Activated T-cell treated with anti-CD3 and anti-CD28 coated beads, Interleukin-2, amount 50 U/mL, for 24 hours (primary cell): ENCODE results near the gene CD7.
"Not testable (repeated sequence)": the region's sequence is repeated elsewhere in the genome, so short reads cannot be mapped to it uniquely, and the experiment has no call there.

Experiments
- DNase-seq: peaks from one replicate; pipeline ENCODE4 v3.0.0-alpha.2; 2020
- H3K27ac Mint-ChIP-seq: 2 replicates; pipeline ENCODE4 v1.8.0; 2020; ENCODE audit warnings: mild to moderate bottlenecking, mixed read lengths
- H3K27me3 Mint-ChIP-seq: 2 replicates; pipeline ENCODE4 v1.8.0; 2020; ENCODE audit warnings: mixed read lengths
- H3K36me3 Mint-ChIP-seq: 2 replicates; pipeline ENCODE4 v1.8.0; 2020; ENCODE audit warnings: low read depth, mixed read lengths
- H3K4me1 Mint-ChIP-seq: 2 replicates; pipeline ENCODE4 v1.8.0; 2020; ENCODE audit warnings: low read depth, mixed read lengths
- H3K4me3 Mint-ChIP-seq: 2 replicates; pipeline ENCODE4 v1.8.0; 2020; ENCODE audit warnings: mild to moderate bottlenecking, moderate library complexity, mixed read lengths
- H3K9me3 Mint-ChIP-seq: 2 replicates; pipeline ENCODE4 v1.8.0; 2020; ENCODE audit warnings: mixed read lengths

CD7 gene

DNA sequence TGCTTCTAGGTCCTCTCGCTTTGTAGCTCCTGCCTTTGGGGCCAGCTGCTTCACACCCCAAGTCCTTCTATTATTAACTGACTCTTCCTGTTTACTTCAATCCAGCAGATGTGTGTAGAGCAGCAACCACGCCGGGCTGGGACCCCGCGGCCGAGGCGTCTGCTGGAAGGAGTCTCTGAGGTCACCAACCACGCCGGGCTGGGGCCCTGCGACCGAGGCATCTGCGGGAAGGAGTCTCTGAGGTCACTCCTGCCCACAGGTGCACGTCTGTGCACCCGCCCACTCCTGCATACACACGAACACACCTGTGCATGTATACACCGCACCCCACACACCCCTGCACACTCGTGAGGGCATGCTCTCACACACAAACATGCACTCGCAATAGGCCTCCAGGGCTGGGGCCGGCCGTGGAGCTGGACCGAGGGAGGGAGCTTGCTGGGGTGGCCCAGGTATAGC lies 33.9 kb upstream of the CD7 start:
- peaks cover 10% of the 10 kb centered on the region for H3K4me1 Mint-ChIP-seq
- no peaks in the 10 kb centered on the region for H3K9me3 Mint-ChIP-seq
- H3K4me3 Mint-ChIP-seq = no peak overlapping the region
- peaks cover 6% of the 10 kb centered on the region for H3K27me3 Mint-ChIP-seq
- DNase-seq = no peak
- no peaks in the 10 kb centered on the region for H3K36me3 Mint-ChIP-seq
- no peak overlapping the region for H3K27ac Mint-ChIP-seq

DNA sequence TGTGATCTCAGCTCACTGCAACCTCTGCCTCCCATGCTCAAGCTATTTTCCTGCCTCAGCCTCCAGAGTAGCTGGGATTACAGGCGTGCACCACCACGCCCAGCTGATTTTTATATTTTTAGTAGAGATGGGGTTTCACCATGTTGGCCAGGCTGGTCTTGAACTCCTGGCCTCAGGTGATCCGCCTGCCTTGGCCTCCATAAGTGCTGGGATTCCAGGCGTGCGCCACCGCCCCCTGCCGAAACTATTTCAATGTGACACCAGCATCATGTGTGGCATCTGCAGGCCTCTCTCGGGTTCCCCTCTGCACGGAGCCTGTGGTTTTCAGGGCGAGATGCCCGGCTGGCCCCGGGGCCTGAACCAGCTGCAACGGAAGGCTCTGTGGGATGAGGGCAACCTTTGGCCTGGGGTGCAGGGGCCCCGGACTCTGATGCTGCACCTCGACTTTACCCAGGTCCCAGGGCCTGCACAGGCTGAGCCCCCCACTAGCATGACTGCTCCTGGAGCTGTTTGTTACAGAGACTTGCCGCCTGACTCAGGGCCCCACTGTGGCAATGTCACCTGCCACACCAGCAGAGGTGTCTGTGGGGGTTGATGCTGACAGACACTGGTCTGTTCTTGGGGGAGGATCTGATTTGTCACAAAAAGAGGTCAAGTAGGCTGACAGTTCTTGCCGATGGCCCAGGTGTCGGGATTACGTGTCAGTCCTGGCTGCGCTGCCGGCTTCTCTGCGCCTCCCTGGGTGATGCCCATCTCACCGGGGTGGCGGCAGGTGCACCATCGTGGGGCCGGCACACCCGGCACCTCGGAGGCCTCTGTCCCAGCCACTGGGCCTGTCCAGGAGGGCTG lies 33.0 kb upstream of the CD7 start:
- no peaks in the 10 kb centered on the region for H3K9me3 Mint-ChIP-seq
- H3K36me3 Mint-ChIP-seq = no peaks in the 10 kb centered on the region
- H3K27ac Mint-ChIP-seq = no peak overlapping the region
- H3K4me1 Mint-ChIP-seq = peaks cover 10% of the 10 kb centered on the region
- H3K4me3 Mint-ChIP-seq = no peak overlapping the region
- DNase-seq = peak; percentile 65
- peaks cover 5% of the 10 kb centered on the region for H3K27me3 Mint-ChIP-seq

DNA sequence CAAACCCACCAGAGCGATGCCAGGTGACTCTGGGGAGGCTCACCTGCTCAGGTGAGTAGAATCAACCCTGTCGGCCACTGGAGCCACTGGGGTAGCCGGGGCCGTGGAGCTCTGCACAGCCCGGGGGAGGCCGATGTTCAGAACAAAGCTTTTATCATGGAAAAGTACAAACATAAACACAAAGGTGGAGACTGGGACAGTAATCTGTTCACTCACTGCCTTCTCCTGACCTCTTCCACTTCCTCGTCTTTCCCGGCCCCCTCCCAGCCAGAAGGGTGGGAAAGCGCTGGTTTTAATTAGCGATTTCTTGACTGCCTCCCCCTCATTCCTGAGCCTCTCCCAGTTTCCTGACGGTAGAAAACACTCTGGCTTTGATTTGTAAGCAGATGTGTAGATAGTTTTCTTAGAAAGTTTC lies 31.9 kb upstream of the CD7 start:
- peaks cover 3% of the 10 kb centered on the region for H3K27me3 Mint-ChIP-seq

DNA sequence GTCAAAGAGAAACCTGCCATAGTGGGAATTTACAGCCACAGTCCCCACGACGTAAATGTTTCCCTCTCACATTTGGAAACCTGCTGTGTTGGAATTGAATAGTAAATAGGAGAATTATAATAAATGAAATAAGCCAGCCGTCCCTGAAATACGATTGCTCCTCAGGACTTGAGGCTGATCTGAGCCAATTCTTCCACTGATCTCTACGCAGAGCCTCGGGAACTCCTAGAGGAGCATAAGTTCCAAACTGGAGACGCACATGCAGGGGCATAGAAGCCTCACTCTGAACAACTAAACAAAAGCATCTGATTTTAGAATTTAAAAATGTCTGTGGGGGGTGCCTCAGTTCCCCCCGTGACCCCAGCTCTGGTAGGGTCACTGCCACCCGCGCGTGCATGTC lies 31.5 kb upstream of the CD7 start:
- peaks cover 10% of the 10 kb centered on the region for H3K4me1 Mint-ChIP-seq
- no peaks in the 10 kb centered on the region for H3K36me3 Mint-ChIP-seq
- no peak for DNase-seq
- H3K9me3 Mint-ChIP-seq = no peaks in the 10 kb centered on the region
- H3K27ac Mint-ChIP-seq = no peak overlapping the region
- peaks cover 3% of the 10 kb centered on the region for H3K27me3 Mint-ChIP-seq
- H3K4me3 Mint-ChIP-seq = no peak overlapping the region

More for the DNA sequence above, 31.9 kb upstream of the CD7 start:
- no peak for DNase-seq
- H3K4me3 Mint-ChIP-seq = no peak overlapping the region
- H3K9me3 Mint-ChIP-seq = no peaks in the 10 kb centered on the region
- peaks cover 10% of the 10 kb centered on the region for H3K4me1 Mint-ChIP-seq
- H3K36me3 Mint-ChIP-seq = no peaks in the 10 kb centered on the region
- no peak overlapping the region for H3K27ac Mint-ChIP-seq

DNA sequence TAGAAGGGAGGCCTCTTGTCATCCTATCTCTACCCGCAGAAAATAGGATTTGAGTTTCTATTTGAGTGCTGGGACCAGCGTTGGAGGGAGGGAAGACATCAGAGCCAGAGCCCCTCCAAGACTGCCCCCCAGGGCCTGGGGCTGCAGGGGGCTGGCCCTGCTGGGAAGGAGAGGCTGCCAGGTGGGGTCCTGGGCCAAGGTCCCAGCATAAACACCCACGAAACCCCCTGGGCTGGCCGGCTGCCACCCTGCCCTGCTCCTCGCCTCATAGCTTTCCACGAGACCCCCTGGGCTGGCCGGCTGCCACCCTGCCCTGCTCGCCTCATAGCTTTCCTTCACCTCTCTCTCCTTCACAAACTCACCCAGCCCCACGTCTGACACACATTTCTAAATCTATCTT lies 31.0 kb upstream of the CD7 start:
- Mint-ChIP-seq H3K9me3 (no peaks in the 10 kb centered on the region), H3K36me3 (no peaks in the 10 kb centered on the region), H3K4me3 (no peak overlapping the region), H3K27ac (no peak overlapping the region), H3K4me1 (peaks cover 10% of the 10 kb centered on the region), H3K27me3 (peaks cover 3% of the 10 kb centered on the region)
- DNase-seq = no peak

DNA sequence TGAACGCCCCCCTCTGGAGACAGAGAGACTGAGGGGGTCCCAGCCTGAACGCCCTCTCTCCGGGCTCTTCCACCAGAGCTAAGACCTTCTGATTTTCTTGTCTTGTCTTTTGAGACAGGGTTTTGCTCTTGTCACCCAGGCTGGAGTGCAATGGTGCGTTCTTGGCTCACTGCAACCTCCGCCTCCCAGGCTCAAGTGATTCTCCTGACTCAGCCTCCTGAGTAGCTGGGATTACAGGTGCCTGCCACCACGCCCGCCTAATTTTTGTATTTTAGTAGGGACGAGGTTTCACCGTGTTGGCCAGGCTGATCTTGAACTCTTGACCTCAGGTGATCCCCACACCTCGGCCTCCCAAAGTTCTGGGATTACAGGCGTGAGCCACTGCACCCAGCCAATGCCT lies 30.6 kb upstream of the CD7 start:
- H3K27me3 Mint-ChIP-seq = not testable (repeated sequence)

DNA sequence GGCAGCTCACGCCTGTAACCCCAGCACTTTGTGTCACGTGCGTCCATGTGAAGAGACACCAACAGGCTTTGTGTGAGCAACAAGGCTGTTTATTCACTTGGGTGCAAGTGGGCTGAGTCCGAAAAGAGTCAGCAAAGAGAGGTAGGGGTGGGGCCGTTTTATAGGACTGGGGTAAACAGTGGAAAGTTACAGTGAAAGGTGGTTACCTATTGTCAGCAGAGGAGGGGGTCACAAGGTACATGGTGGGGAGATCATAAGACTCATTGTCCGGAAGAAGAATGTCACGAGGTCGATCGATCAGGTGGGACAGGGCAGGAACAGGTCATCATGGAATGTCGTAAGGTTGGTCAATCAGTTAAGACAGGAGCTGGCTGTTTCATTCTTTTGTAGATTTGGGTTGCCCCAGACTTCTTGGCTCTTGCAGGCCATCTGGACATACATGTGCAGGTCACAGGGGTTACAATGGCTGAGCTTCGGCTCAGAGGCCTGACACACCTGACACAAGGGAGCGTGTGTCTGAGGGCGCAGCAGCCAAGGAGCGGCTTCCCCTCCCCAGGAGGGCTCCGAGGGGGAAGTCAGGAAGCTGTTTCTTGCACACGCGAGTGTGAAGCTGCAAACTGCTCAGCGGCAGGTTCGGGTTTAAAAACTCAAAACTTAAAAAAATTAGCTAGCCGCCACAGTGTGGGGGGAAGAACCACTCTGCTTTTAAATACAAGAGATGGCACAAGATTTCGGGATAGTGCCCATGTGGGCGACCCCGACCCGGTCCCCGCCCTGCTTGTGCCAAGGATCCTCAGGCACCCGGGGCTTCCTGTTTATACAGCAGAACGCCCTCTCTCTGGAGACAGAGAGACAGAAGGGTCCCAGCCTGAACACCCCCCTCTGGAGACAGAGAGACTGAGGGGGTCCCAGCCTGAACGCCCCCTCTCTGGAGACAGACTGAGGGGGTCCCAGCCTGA lies 29.2 kb upstream of the CD7 start:
- H3K4me3 Mint-ChIP-seq = no peak overlapping the region
- H3K27ac Mint-ChIP-seq = no peak overlapping the region
- H3K27me3 Mint-ChIP-seq = peaks cover 3% of the 10 kb centered on the region

More for the DNA sequence above, 30.6 kb upstream of the CD7 start:
- H3K27ac Mint-ChIP-seq, H3K9me3 Mint-ChIP-seq, H3K36me3 Mint-ChIP-seq, H3K4me3 Mint-ChIP-seq, DNase-seq: not testable (repeated sequence)
- peaks cover 10% of the 10 kb centered on the region for H3K4me1 Mint-ChIP-seq

DNA sequence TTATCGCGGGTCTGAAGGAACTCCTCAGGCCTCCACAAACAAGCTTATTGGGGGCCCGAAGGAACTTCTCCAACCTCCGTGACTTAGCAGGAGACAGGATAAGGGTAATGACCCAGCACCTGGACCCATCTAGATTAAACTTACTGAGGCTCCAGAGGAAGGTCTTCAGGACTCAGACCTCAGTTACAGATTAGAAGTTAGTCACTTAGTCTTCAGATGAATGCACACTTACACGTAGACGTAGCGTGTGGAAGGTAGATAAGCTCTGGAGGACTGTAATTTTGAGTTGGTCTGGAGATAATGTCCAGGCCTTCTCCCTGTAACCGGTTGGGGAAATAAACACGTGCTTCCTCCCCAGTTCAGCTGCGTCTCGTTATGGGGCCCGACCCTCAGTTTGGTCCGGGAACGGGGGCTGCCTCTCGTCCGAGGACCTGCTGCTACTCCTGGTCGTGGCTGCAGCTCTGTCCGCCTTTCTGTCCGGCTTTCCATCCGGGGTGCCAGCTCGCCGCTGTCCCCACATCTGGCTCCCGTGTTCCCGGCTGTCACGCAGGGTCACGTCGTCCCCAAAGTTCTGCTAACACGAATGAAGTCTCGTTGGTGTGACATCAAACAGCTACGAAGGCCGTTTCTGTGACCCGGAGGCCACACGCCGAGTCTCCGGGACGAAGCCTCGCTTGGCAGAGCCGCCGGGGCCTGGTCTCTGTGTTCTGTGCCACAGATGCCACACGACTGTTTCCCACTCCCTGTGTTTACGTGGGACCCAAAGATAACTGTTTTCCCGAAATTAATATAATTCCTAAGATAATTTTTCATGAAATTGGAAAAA lies 28.0 kb upstream of the CD7 start:
- H3K27me3 Mint-ChIP-seq = peaks cover 3% of the 10 kb centered on the region
- peaks cover 2% of the 10 kb centered on the region for H3K9me3 Mint-ChIP-seq
- no peaks in the 10 kb centered on the region for H3K36me3 Mint-ChIP-seq
- H3K4me3 Mint-ChIP-seq = no peak overlapping the region
- DNase-seq = no peak
- no peak overlapping the region for H3K27ac Mint-ChIP-seq
- H3K4me1 Mint-ChIP-seq = peaks cover 7% of the 10 kb centered on the region

More for the DNA sequence above, 29.2 kb upstream of the CD7 start:
- no peaks in the 10 kb centered on the region for H3K36me3 Mint-ChIP-seq
- H3K9me3 Mint-ChIP-seq = no peaks in the 10 kb centered on the region
- DNase-seq = no peak
- H3K4me1 Mint-ChIP-seq = peaks cover 7% of the 10 kb centered on the region

DNA sequence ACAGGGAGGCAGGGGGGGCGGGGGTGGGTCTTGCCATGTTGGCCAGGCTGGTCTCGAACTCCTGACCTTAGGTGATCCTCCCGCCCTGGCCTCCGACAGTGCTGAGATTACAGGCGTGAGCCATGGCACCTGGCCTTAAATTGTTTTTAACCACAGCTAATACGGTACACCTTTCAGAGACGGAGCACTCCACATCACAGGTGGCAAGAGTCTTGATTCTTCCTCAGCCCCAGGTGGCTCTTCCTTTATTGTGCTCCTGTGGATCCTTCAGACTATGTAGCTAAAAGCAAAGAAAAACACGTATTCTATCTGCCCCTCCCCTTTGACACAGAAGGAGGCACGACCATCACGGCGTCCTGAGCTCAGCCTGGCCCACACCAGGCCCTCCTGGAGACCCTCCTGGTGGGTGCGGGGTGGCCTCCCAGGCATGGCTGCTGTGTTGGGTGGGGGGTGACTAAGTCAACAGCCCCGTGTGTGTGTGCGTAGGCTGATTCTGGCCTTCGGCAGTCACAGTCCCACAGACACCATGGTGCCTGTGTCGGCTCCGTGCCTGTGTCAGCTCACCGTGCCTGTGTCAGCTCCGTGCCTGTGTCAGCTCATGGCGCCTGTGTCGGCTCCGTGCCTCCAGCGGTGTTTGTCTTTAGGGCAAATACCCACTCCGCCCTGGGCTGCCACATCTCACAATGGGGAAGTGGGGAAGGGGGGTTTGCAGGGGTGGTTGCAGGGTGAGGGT lies 26.9 kb upstream of the CD7 start:
- Mint-ChIP-seq H3K9me3 (peaks cover 2% of the 10 kb centered on the region), H3K27ac (no peak overlapping the region), H3K27me3 (peaks cover under 1% of the 10 kb centered on the region), H3K36me3 (no peaks in the 10 kb centered on the region), H3K4me3 (no peak overlapping the region), H3K4me1 (peaks cover 7% of the 10 kb centered on the region)
- DNase-seq = no peak

DNA sequence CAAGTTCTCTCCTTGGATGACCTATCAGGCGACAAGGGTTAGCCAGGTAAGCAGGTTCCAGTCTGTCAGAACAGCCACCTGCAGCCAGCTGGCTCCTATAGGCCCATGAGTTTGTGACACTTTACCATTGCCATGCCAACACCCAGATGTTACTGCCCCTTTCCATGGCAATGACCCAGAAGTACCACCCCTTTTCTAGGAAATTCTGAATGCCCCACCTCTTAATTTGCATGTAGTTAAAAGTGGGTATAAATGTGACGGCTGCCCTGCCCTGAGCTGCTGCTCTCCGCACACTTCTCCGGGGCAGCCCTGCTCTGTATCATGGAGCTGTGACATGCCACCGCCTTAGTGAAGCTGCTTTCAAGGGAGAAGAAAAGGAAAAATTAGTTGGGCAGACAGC lies 26.2 kb upstream of the CD7 start:
- peaks cover 13% of the 10 kb centered on the region for H3K4me1 Mint-ChIP-seq
- H3K27ac Mint-ChIP-seq = no peak overlapping the region
- no peaks in the 10 kb centered on the region for H3K36me3 Mint-ChIP-seq
- peaks cover 2% of the 10 kb centered on the region for H3K9me3 Mint-ChIP-seq
- H3K27me3 Mint-ChIP-seq = no peaks in the 10 kb centered on the region
- H3K4me3 Mint-ChIP-seq = no peak overlapping the region
- DNase-seq = no peak

DNA sequence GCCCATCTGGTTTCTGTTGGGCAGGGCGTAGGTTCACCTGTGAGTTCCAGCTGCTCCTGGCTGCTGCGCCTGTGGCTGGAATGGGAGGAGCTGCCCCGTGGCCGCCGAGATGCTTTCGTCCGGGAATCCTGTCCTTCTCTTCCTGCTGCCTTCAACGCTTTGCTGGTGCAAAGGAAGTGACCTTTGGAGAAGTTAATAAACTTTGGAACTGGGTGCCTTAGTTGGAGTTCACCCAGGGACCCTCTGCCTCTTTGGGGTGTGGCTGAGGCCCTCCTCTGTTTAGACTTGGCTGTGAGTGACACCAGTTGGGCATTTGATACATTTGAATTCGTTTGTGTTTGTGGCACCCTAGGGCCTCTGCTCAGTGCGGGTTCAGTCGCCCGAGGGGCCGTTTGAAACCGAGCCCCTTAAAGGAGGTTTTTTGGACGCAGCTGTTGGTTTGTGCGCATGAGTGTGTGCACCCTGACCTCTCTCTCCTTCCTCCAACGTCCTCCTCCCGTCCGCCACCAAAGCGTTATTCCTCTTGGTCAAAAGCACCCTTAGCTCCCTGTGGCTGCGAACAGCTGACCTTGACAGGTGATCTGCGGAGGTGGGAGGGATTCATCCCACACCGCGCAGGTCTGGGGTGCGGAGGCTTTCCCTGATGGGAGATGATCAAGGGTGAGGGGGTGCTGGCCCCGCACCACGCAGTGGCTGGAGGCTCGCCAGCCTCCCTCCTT lies 25.1 kb upstream of the CD7 start:
- no peak for DNase-seq
- Mint-ChIP-seq H3K4me3 (no peak overlapping the region), H3K36me3 (no peaks in the 10 kb centered on the region), H3K27me3 (no peaks in the 10 kb centered on the region), H3K4me1 (peaks cover 13% of the 10 kb centered on the region), H3K27ac (no peak overlapping the region), H3K9me3 (peaks cover 2% of the 10 kb centered on the region)

DNA sequence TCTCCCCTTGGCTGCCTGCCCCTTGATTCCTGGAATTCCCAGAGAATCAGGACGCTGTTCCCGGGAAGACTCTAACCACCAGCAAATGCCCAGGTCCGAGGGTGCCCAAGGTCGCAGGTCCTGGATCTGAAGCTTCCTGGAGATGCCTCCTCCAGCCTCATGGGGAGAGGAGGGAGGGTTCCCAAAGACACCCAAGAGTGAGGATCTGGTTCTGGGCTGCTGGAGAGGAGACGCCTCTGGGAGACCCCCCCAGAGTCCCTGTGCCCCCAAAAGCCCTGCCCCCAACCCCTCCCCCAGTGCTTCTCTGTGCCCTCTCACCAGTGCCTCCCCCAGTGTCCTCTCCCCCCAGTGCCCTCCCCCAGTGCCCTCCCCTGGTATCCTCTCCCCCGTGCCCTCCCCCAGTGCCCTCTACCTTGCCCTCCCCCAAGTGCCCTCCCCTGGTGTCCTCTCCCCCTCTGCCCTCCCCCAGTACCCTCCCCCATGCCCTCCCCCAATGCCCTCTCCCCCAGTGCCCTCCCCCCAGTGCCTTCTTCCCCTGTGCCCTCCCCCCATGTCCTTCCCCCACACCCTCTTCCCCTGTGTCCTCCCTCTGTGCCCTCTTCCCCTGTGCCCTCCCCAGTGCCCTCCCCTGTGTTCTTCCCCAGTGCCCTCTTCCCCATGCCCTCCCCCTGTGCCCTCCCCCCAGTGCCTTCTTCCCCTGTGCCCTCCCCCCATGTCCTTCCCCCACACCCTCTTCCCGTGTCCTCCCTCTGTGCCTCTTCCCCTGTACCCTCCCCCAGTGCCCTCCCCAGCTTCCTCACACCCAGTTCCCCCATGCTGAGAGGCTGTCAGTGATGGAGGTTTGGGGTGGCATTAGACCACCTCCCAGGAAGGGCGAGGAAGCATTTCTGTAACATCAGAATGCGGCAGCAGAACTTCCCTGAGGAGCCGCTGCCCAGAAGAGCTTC lies 22.5 kb upstream of the CD7 start:
- Mint-ChIP-seq H3K9me3 (peaks cover 2% of the 10 kb centered on the region), H3K27ac (no peak overlapping the region), H3K4me3 (no peak overlapping the region), H3K4me1 (peaks cover 18% of the 10 kb centered on the region), H3K36me3 (no peaks in the 10 kb centered on the region), H3K27me3 (peaks cover 2% of the 10 kb centered on the region)
- no peak for DNase-seq
